Measurements from ENCODE around the gene TTC39A.

TTC39A gene

GRCh38 chr1:51330331-51331201 is at the start of gene TTC39A:
Gene TTC39A (minus strand): TSS chr1:51330562. CDS start chr1:51330477, 85 bp downstream.
- DNase-seq, result no peak

GRCh38 chr1:51378871-51379270 is 48.5 kb upstream of the TTC39A start:
- no peak for DNase-seq

- DNase-seq, result no peak
Observed at GRCh38 chr1:51373898-51374297, 43.5 kb upstream of the TTC39A start.

- no peak for DNase-seq
Observed at GRCh38 chr1:51372561-51372960, 42.2 kb upstream of the TTC39A start.

GRCh38 chr1:51369171-51369570 is 38.8 kb upstream of the TTC39A start:
- no peak for DNase-seq

GRCh38 chr1:51365774-51366173 is 35.4 kb upstream of the TTC39A start:
- no peak for DNase-seq

GRCh38 chr1:51359879-51360278 is 29.5 kb upstream of the TTC39A start:
- no peak for DNase-seq

GRCh38 chr1:51355382-51355781 is 25.0 kb upstream of the TTC39A start:
- no peak for DNase-seq

GRCh38 chr1:51354416-51354815 is 24.1 kb upstream of the TTC39A start:
- no peak for DNase-seq

GRCh38 chr1:51351907-51352306 is 21.5 kb upstream of the TTC39A start:
- DNase-seq, result no peak

GRCh38 chr1:51349862-51350261 is 19.5 kb upstream of the TTC39A start:
- no peak for DNase-seq

- DNase-seq, result no peak
Observed at GRCh38 chr1:51348147-51348527, 17.8 kb upstream of the TTC39A start.

GRCh38 chr1:51347398-51348146 is 17.2 kb upstream of the TTC39A start:
- DNase-seq, result no peak

GRCh38 chr1:51346086-51346942 is 16.0 kb upstream of the TTC39A start:
- DNase-seq, result no peak

GRCh38 chr1:51345300-51345687 is 14.9 kb upstream of the TTC39A start:
- DNase-seq, result no peak

- no peak for DNase-seq
Observed at GRCh38 chr1:51344602-51345299, 14.4 kb upstream of the TTC39A start.

GRCh38 chr1:51344276-51344601 is 13.9 kb upstream of the TTC39A start:
- DNase-seq, result no peak

GRCh38 chr1:51343624-51344023 is 13.3 kb upstream of the TTC39A start:
- no peak for DNase-seq

- DNase-seq, result no peak
Observed at GRCh38 chr1:51342591-51343206, 12.3 kb upstream of the TTC39A start.

GRCh38 chr1:51341876-51342496 is 11.6 kb upstream of the TTC39A start:
- DNase-seq, result peak; percentile 11

- no peak for DNase-seq
Observed at GRCh38 chr1:51340380-51340779, 10.0 kb upstream of the TTC39A start.

- no peak for DNase-seq
Observed at GRCh38 chr1:51336711-51337110, 6.3 kb upstream of the TTC39A start.
